ENCODE data around the gene SENP5. TPM values are rescaled to one million over a fixed set of nuclear protein-coding genes. Genes with fewer than 3 reads are reported as not detected.

The SENP5 gene
- total RNA-seq, 4 donors from 2014 or later = 14.5 to 37.8 (median 21.3) TPM

- WGBS, 2 donors = 86 to 89% methylated on average over 12 to 14 of the region's 15 CpGs
- peaks cover 0 to 14% (median 0%) of the 10 kb centered on the region in 3 donors for H3K36me3 ChIP-seq
- no peaks in the 10 kb centered on the region for H3K27me3 ChIP-seq
- no peak for DNase-seq
- intact Hi-C loops (cut with DNase I) = no loop called here
- no peak overlapping the region for H3K4me3 ChIP-seq
- TF ChIP-seq POLR2A (IDR thresholded peaks at IDR 0.05) = no peak
- TF ChIP-seq, protein P1, sequence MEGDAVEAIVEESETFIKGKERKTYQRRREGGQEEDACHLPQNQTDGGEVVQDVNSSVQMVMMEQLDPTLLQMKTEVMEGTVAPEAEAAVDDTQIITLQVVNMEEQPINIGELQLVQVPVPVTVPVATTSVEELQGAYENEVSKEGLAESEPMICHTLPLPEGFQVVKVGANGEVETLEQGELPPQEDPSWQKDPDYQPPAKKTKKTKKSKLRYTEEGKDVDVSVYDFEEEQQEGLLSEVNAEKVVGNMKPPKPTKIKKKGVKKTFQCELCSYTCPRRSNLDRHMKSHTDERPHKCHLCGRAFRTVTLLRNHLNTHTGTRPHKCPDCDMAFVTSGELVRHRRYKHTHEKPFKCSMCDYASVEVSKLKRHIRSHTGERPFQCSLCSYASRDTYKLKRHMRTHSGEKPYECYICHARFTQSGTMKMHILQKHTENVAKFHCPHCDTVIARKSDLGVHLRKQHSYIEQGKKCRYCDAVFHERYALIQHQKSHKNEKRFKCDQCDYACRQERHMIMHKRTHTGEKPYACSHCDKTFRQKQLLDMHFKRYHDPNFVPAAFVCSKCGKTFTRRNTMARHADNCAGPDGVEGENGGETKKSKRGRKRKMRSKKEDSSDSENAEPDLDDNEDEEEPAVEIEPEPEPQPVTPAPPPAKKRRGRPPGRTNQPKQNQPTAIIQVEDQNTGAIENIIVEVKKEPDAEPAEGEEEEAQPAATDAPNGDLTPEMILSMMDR (IDR thresholded peaks at IDR 0.05) = no peak
- no peak overlapping the region for H3K27ac ChIP-seq
- no peaks in the 10 kb centered on the region for H3K9me3 ChIP-seq
- H3K4me1 ChIP-seq = peaks cover 4 to 18% (median 10%) of the 10 kb centered on the region in 3 donors
Observed at GRCh38 chr3:196970547-196971093, 102.9 kb downstream of the SENP5 start.

DNA sequence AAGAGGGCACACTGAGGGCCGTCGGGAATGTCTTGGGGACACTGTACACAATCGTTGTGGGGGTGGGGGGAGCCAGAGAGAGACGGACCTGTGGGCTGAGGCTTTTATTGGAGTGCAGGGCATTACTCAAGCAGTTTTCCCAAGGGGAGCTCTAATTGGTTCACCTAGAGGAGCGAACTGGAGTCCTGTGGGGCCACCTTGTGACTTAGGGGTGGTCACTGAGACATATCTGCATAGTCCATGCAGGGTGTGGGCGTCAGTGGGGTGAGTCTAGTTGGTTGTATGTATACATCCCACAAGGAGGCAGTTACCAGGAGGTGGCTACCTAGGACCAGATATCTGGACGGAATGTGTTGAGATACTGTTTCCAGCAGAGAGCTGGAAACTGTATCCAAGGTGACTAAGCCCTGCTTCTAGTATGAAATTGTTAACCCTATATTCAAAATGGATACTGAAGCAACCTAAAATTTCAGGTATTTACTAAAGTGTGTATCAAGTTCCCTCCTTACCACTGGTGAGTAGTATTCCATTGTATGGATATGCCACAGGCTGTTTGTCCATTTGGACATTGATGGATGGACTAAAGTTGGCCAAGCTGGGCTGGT is 103.5 kb downstream of the SENP5 start:
- no peaks in the 10 kb centered on the region for H3K27me3 ChIP-seq
- no peak for DNase-seq
- TF ChIP-seq, protein P1 (IDR thresholded peaks at IDR 0.05) = no peak
- TF ChIP-seq POLR2A (IDR thresholded peaks at IDR 0.05) = no peak
- intact Hi-C loops (cut with DNase I) = no loop called here
- H3K9me3 ChIP-seq = no peaks in the 10 kb centered on the region
- H3K27ac ChIP-seq = no peak overlapping the region
- H3K36me3 ChIP-seq = peaks cover 0 to 8% (median 0%) of the 10 kb centered on the region in 3 donors
- no peak overlapping the region for H3K4me3 ChIP-seq
- WGBS, 2 donors = 68 to 76% methylated on average over 5 to 7 of the region's 7 CpGs
- peaks cover 4 to 18% (median 10%) of the 10 kb centered on the region in 3 donors for H3K4me1 ChIP-seq

GRCh38 chr3:196974661-196975060 is 106.9 kb downstream of the SENP5 start:
- H3K4me3 ChIP-seq = no peak overlapping the region
- no peak for DNase-seq
- TF ChIP-seq, protein P1 (IDR thresholded peaks at IDR 0.05) = no peak
- TF ChIP-seq POLR2A (IDR thresholded peaks at IDR 0.05) = no peak
- peaks cover 0 to 1% (median 0%) of the 10 kb centered on the region in 4 donors for H3K27me3 ChIP-seq
- intact Hi-C loops (cut with DNase I) = no loop called here
- H3K4me1 ChIP-seq = peaks cover 0 to 9% (median 5%) of the 10 kb centered on the region in 3 donors
- 78 to 83% methylated on average over 5 of the region's 5 CpGs for WGBS, 2 donors
- H3K36me3 ChIP-seq = no peaks in the 10 kb centered on the region
- H3K9me3 ChIP-seq = no peaks in the 10 kb centered on the region
- no peak overlapping the region for H3K27ac ChIP-seq

GRCh38 chr3:196975349-196975748 is 107.6 kb downstream of the SENP5 start:
- intact Hi-C loops (cut with DNase I) = no loop called here
- TF ChIP-seq, protein P1 (IDR thresholded peaks at IDR 0.05) = no peak
- TF ChIP-seq POLR2A (IDR thresholded peaks at IDR 0.05) = no peak
- H3K9me3 ChIP-seq = no peaks in the 10 kb centered on the region
- no peak overlapping the region for H3K4me3 ChIP-seq
- peaks cover 0 to 2% (median 0%) of the 10 kb centered on the region in 4 donors for H3K27me3 ChIP-seq
- H3K27ac ChIP-seq = no peak overlapping the region
- no peaks in the 10 kb centered on the region for H3K36me3 ChIP-seq
- no peak for DNase-seq
- 80% methylated on average over 2 of the region's 4 CpGs; no CpG with 5 or more reads in 1 of the 2 donors for WGBS, 2 donors
- H3K4me1 ChIP-seq = peaks cover 0 to 5% (median 5%) of the 10 kb centered on the region in 3 donors

DNA sequence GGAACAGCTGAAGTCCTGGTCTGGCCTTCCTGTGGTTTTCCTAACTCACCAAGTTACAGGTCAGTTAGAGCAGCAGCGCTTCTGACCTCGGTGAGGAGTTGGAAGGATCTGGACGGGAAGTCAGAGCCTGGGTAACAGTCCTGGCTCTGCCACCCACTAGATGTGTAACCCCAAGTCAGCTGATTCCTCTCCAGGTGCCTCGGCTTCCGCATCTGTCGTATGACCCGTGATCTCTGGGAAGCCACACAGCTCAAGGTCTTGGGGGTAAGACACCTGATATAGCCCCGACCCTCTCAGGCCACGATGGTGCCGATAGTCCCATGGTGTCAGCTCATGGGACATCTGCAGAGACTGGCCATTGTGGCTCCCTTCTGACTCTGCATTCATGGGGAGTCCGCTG is 109.2 kb downstream of the SENP5 start:
- no peak for TF ChIP-seq POLR2A (IDR thresholded peaks at IDR 0.05)
- TF ChIP-seq, protein P1 (IDR thresholded peaks at IDR 0.05) = no peak
- Histone ChIP-seq H3K27ac (no peak overlapping the region), H3K4me1 (peaks cover 0 to 5% (median 5%) of the 10 kb centered on the region in 3 donors), H3K9me3 (no peaks in the 10 kb centered on the region), H3K27me3 (peaks cover 0 to 2% (median 0%) of the 10 kb centered on the region in 4 donors), H3K36me3 (no peaks in the 10 kb centered on the region), H3K4me3 (no peak overlapping the region)
- no peak for DNase-seq
- intact Hi-C loops (cut with DNase I) = no loop called here
- 81 to 89% methylated on average over 6 to 11 of the region's 11 CpGs for WGBS, 2 donors
